H1 (cell line): Measurements from ENCODE around the gene KPNA1. TPM values are rescaled to one million over a fixed set of nuclear protein-coding genes. Genes with fewer than 3 reads are reported as not detected.

Source experiments
- CTCF ChIA-PET: fragments of 300-600 bp; sonication (Branson Sonifier 250); formaldehyde crosslinking; loops from one replicate; lab custom pipeline; 2021; ENCODE audit not compliant: partially characterized antibody; lab: Charles Lee
- POLR2A ChIA-PET: fragments of 300-600 bp; sonication (Branson Sonifier 250); formaldehyde crosslinking; loops from one replicate; lab custom pipeline; 2021; ENCODE audit warnings: inconsistent platforms; ENCODE audit not compliant: partially characterized antibody; lab: Charles Lee
- DNase-seq, 2 experiments: peaks; one replicate each; pipeline versions ENCODE4 v3.0.0 to v3.0.0-alpha.2; 2010 to 2022; ENCODE audit warnings: low spot score in 2 of 2, low read depth in 1 of 2, mixed read lengths in 1 of 2
- FAIRE-seq: peaks from 2 replicates; lab custom pipeline; 2011; peaks lifted over from hg19 to GRCh38; lab: Jason Lieb, UNC
- H2AFZ ChIP-seq: 2 replicates; pipeline ENCODE4 v1.8.1; 2012; ENCODE audit warnings: low read length, inconsistent platforms
- H2AK5ac ChIP-seq: 2 replicates; pipeline ENCODE4 v1.6.1; 2013; ENCODE audit warnings: low read depth, low read length
- H2BK120ac ChIP-seq: replicated peaks from 2 replicates; pipeline ENCODE3; 2013; ENCODE audit warnings: low read depth, low read length, inconsistent platforms
- H2BK12ac ChIP-seq: 2 replicates; pipeline ENCODE4 v1.6.1; 2013; ENCODE audit warnings: low read depth, low read length
- H2BK15ac ChIP-seq: 2 replicates; pipeline ENCODE4 v1.6.1; 2013; ENCODE audit warnings: low read length
- H2BK20ac ChIP-seq: 2 replicates; pipeline ENCODE4 v1.6.1; 2013; ENCODE audit warnings: low read length
- H2BK5ac ChIP-seq: 2 replicates; pipeline ENCODE4 v1.6.1; 2013; ENCODE audit warnings: low read depth, low read length
- H3K14ac ChIP-seq: 2 replicates; pipeline ENCODE4 v1.6.1; 2013; ENCODE audit warnings: inconsistent platforms; ENCODE audit not compliant: insufficient read length
- H3K18ac ChIP-seq: 2 replicates; pipeline ENCODE4 v1.6.1; 2013; ENCODE audit warnings: low read length; ENCODE audit errors: extremely low read depth
- H3K23ac ChIP-seq: 2 replicates; pipeline ENCODE4 v1.6.1; 2013; ENCODE audit warnings: inconsistent platforms; ENCODE audit not compliant: insufficient read length
- H3K23me2 ChIP-seq: 2 replicates; pipeline ENCODE4 v1.6.1; 2013; ENCODE audit warnings: low read depth, low read length
- H3K27ac ChIP-seq: 2 replicates; pipeline ENCODE4 v1.6.1; 2011; ENCODE audit warnings: low read depth, low read length, inconsistent platforms
- H3K27me3 ChIP-seq, 4 experiments: replicated peaks in 1 of 4; 1 replicate in 1 of 4; 2 replicates in 3 of 4; pipeline versions ENCODE4 v1.6.1 to v1.8.1; 2011 to 2013; ENCODE audit warnings: low read length in 3 of 4, mild to moderate bottlenecking in 3 of 4, inconsistent platforms in 2 of 4, mixed read lengths in 2 of 4, moderate library complexity in 1 of 4; ENCODE audit not compliant: control insufficient read depth in 3 of 4, insufficient read depth in 3 of 4; ENCODE audit errors: extremely low read depth in 1 of 4
- H3K36me3 ChIP-seq, 4 experiments: 2 replicates each; pipeline versions ENCODE4 v1.6.1 to v1.8.1; 2011 to 2013; ENCODE audit warnings: mild to moderate bottlenecking in 4 of 4, low read length in 3 of 4, moderate library complexity in 2 of 4, control low read depth in 1 of 4, inconsistent platforms in 1 of 4; ENCODE audit not compliant: insufficient read depth in 4 of 4, control insufficient read depth in 2 of 4
- H3K4ac ChIP-seq: replicated peaks from 2 replicates; pipeline ENCODE3; 2013; ENCODE audit warnings: low read length, low read depth, mixed read lengths, inconsistent platforms; ENCODE audit not compliant: insufficient read length
- H3K4me1 ChIP-seq, 4 experiments: replicated peaks in 1 of 4; 1 replicate in 1 of 4; 2 replicates in 3 of 4; pipeline versions ENCODE4 v1.6.1 to v1.8.1; 2011 to 2013; ENCODE audit warnings: low read length in 3 of 4, inconsistent platforms in 2 of 4, mixed read lengths in 1 of 4; ENCODE audit not compliant: insufficient read depth in 4 of 4, control insufficient read depth in 3 of 4
- H3K4me2 ChIP-seq, 2 experiments: 2 replicates each; pipeline versions ENCODE4 v1.6.1 to v1.8.1; 2011 to 2013; ENCODE audit warnings: low read depth in 2 of 2, low read length in 2 of 2, control low read depth in 1 of 2, inconsistent platforms in 1 of 2, mild to moderate bottlenecking in 1 of 2; ENCODE audit not compliant: insufficient read depth in 1 of 2
- H3K4me3 ChIP-seq, 4 experiments: fragments of 200-600, 300-600 bp in 1 of 4; sonication (generic), shearing (Covaris generic), sonication (Bioruptor Twin) in 1 of 4; 2 replicates each; pipeline versions ENCODE4 v1.5.1 to v1.8.1; 2011 to 2016; ENCODE audit warnings: low read length in 4 of 4, low read depth in 3 of 4, control low read depth in 2 of 4, inconsistent platforms in 2 of 4, mild to moderate bottlenecking in 2 of 4, mixed read lengths in 1 of 4, moderate library complexity in 1 of 4; ENCODE audit not compliant: insufficient read depth in 2 of 4; ENCODE audit errors: extremely low read depth in 1 of 4
- H3K56ac ChIP-seq: replicated peaks from 2 replicates; pipeline ENCODE3; 2013; ENCODE audit warnings: low read depth, mild to moderate bottlenecking, mixed read lengths, low read length, inconsistent platforms; ENCODE audit not compliant: insufficient read length
- H3K79me1 ChIP-seq: 2 replicates; pipeline ENCODE4 v1.6.1; 2013; ENCODE audit warnings: low read depth, low read length, control low read depth
- H3K79me2 ChIP-seq, 2 experiments: 2 replicates each; pipeline versions ENCODE4 v1.6.1 to v1.8.1; 2012 to 2013; ENCODE audit warnings: low read length in 2 of 2, mild to moderate bottlenecking in 2 of 2, inconsistent platforms in 1 of 2; ENCODE audit not compliant: insufficient read depth in 2 of 2, control insufficient read depth in 1 of 2
- H3K9ac ChIP-seq, 4 experiments: replicated peaks in 1 of 4; 1 replicate in 1 of 4; 2 replicates in 3 of 4; pipeline versions ENCODE4 v1.6.1 to v1.8.1; 2011 to 2013; ENCODE audit warnings: low read depth in 3 of 4, low read length in 3 of 4, control low read depth in 2 of 4, mild to moderate bottlenecking in 2 of 4, moderate library complexity in 2 of 4, inconsistent platforms in 1 of 4; ENCODE audit errors: extremely low read depth in 1 of 4
- H3K9me3 ChIP-seq, 2 experiments: 2 replicates each; pipeline versions ENCODE4 v1.6.1 to v1.8.1; 2012 to 2013; ENCODE audit warnings: mild to moderate bottlenecking in 2 of 2, moderate library complexity in 2 of 2, control low read depth in 1 of 2, inconsistent platforms in 1 of 2, low read depth in 1 of 2, low read length in 1 of 2, mixed read lengths in 1 of 2; ENCODE audit not compliant: insufficient read depth in 2 of 2
- H4K20me1 ChIP-seq, 2 experiments: replicated peaks in 1 of 2; 2 replicates each; pipeline versions ENCODE3 to v1.8.1; 2011 to 2013; ENCODE audit warnings: inconsistent platforms in 2 of 2, low read length in 2 of 2, mild to moderate bottlenecking in 1 of 2; ENCODE audit not compliant: insufficient read depth in 2 of 2, control insufficient read depth in 1 of 2
- H4K5ac ChIP-seq: 2 replicates; pipeline ENCODE4 v1.6.1; 2013; ENCODE audit warnings: low read length, low read depth, mixed read lengths, inconsistent platforms; ENCODE audit not compliant: insufficient read length
- H4K8ac ChIP-seq: 2 replicates; pipeline ENCODE4 v1.8.0; 2013; ENCODE audit warnings: mild to moderate bottlenecking, moderate library complexity, low read length, inconsistent platforms; ENCODE audit not compliant: insufficient read depth; ENCODE audit errors: extremely low read depth
- H4K91ac ChIP-seq: replicated peaks from 2 replicates; pipeline ENCODE3; 2013; ENCODE audit warnings: low read length, mixed read lengths, inconsistent platforms; ENCODE audit not compliant: insufficient read length
- CHD2 ChIP-seq: IDR thresholded peaks from 2 replicates; pipeline ENCODE4 v1.6.1; 2012; ENCODE audit warnings: low read length, improper control_type of control experiment
- CTBP2 ChIP-seq: IDR thresholded peaks from 2 replicates; pipeline ENCODE4 v1.7.0; 2011; ENCODE audit warnings: borderline replicate concordance, mild to moderate bottlenecking, moderate library complexity, mixed read lengths, low read length; ENCODE audit not compliant: insufficient read depth, insufficient read length
- EP300 ChIP-seq, 2 experiments: IDR thresholded peaks; 1 replicate in 1 of 2; 2 replicates in 1 of 2; pipeline ENCODE4 v1.6.1; 2011 to 2012; ENCODE audit warnings: low read depth in 2 of 2, low read length in 2 of 2, mild to moderate bottlenecking in 2 of 2, borderline replicate concordance in 1 of 2, inconsistent platforms in 1 of 2, moderate library complexity in 1 of 2
- JUN ChIP-seq: IDR thresholded peaks from 2 replicates; pipeline ENCODE4 v1.6.1; 2011; ENCODE audit warnings: low read depth, mild to moderate bottlenecking, improper control_type of control experiment, low read length
- KDM5A ChIP-seq: fragments of 200-600 bp; IDR thresholded peaks from 2 replicates; pipeline ENCODE4 v1.7.1; 2012; ENCODE audit warnings: mild to moderate bottlenecking, low read length, inconsistent platforms, mixed read lengths
- MAFK ChIP-seq: IDR thresholded peaks from 2 replicates; pipeline ENCODE4 v1.6.1; 2012; ENCODE audit warnings: low read depth, mild to moderate bottlenecking, improper control_type of control experiment, low read length
- SIX5 ChIP-seq: IDR thresholded peaks from 2 replicates; pipeline ENCODE4 v1.6.1; 2011; ENCODE audit warnings: mild to moderate bottlenecking, low read depth, low read length
- SP1 ChIP-seq: IDR thresholded peaks from 2 replicates; pipeline ENCODE4 v1.6.1; 2011; ENCODE audit warnings: low read depth, low read length
- SP4 ChIP-seq: IDR thresholded peaks from 2 replicates; pipeline ENCODE4 v1.6.1; 2012; ENCODE audit warnings: low read length, inconsistent platforms
- TAF1 ChIP-seq: IDR thresholded peaks from 2 replicates; pipeline ENCODE4 v1.6.1; 2011; ENCODE audit warnings: mild to moderate bottlenecking, low read depth, low read length
- TBP ChIP-seq: IDR thresholded peaks from 2 replicates; pipeline ENCODE4 v1.6.1; 2011; ENCODE audit warnings: low read depth, low read length, improper control_type of control experiment
- TCF12 ChIP-seq: IDR thresholded peaks from 2 replicates; pipeline ENCODE4 v1.6.1; 2011; ENCODE audit warnings: low read depth, mild to moderate bottlenecking, low read length
- TEAD4 ChIP-seq: IDR thresholded peaks from 2 replicates; pipeline ENCODE4 v1.6.1; 2012; ENCODE audit warnings: low read depth, low read length, inconsistent platforms, mixed read lengths
- WGBS, 2 experiments: shearing (Covaris generic) in 1 of 2; methylation state at CpG; one replicate each; pipeline versions ENCODE4 v1.1.6 to v1.1.7; 2013 to 2015; ENCODE audit warnings: low lambda C conversion rate in 2 of 2, mixed read lengths in 2 of 2, inconsistent platforms in 1 of 2, low coverage in 1 of 2, missing lambda C conversion rate in 1 of 2; ENCODE audit not compliant: insufficient replicate concordance in 2 of 2, insufficient coverage in 1 of 2, insufficient read length in 1 of 2; ENCODE audit errors: extremely low coverage in 1 of 2, missing lambda C conversion rate in 1 of 2; 5-methylcytosine and 5-hydroxymethylcytosine counted together
- polyA plus RNA-seq, 7 experiments: library from polyadenylated mRNA; depleted of rRNA in 3 of 7; stranded (reverse) in 5 of 7; unstranded in 2 of 7; fragments of >200 nt in 5 of 7; fragments of 200-250 nt in 2 of 7; gene quantifications; 1 replicate in 5 of 7; 2 replicates in 1 of 7; 4 replicates in 1 of 7; pipeline versions ENCODE4 v1.2.1 to v1.2.3, GENCODE V29; 2011 to 2013; ENCODE audit warnings: missing spikeins in 2 of 7, mixed read lengths in 2 of 7
- total RNA-seq: library from RNA; stranded (reverse); fragmentation: NEBNext Ultra II Directional; extraction: Animal tissue kit (Norgen Biotek cat#: 25700); gene quantifications from 2 replicates; pipeline ENCODE4 v1.2.1, GENCODE V29; 2021
- TF ChIP-seq, protein P1 (sequence below): IDR thresholded peaks from 2 replicates; pipeline ENCODE4 v1.6.1; 2012; ENCODE audit warnings: inconsistent platforms
- TF ChIP-seq, protein P2 (sequence below): IDR thresholded peaks from 2 replicates; pipeline ENCODE4 v1.6.1; 2012; ENCODE audit warnings: inconsistent platforms

Gene KPNA1
- total and polyA plus RNA-seq, 2 of the 8 experiments (the other 6 are each of a cell fraction or from before 2014, with no cell fraction given) = 14.8 to 63.0 TPM

GRCh38 chr3:122410639-122411038 lies 104.1 kb downstream of the KPNA1 start:
- FAIRE-seq (no peak), DNase-seq (no peak)
- no peak overlapping the region for H3K23ac ChIP-seq
- WGBS, 2 experiments = 93% methylated on average over 6 of the region's 6 CpGs; no CpG with 5 or more reads in 1 of the 2 experiments
- no peak overlapping the region for H2BK12ac ChIP-seq
- H3K36me3 ChIP-seq = peaks cover 2 to 25% (median 19%) of the 10 kb centered on the region in 4 experiments; a peak in 7 of 8 replicates
- H3K4me3 ChIP-seq = no peak overlapping the region
- no peak overlapping the region for H2BK15ac ChIP-seq
- POLR2A ChIA-PET = no interaction called here
- no peak overlapping the region for H4K91ac ChIP-seq
- no peak overlapping the region for H2BK120ac ChIP-seq
- no peaks in the 10 kb centered on the region for H3K79me1 ChIP-seq
- no peaks in the 10 kb centered on the region for H3K9me3 ChIP-seq
- H3K4me1 ChIP-seq = 0 out of 7 replicates have a peak, but pooled peaks cover 0 to 4% (median 0%) of the 10 kb centered on the region in 4 experiments
- H3K23me2 ChIP-seq = peaks cover 3% of the 10 kb centered on the region
- H3K27ac ChIP-seq = no peak overlapping the region
- H2BK20ac ChIP-seq = no peak overlapping the region
- CTCF ChIA-PET = no interaction called here
- no peak overlapping the region for H3K4ac ChIP-seq
- H3K18ac ChIP-seq = no peak overlapping the region
- no peak overlapping the region for H3K56ac ChIP-seq
- no peak overlapping the region for H4K8ac ChIP-seq
- H2AFZ ChIP-seq = no peak overlapping the region
- no peaks in the 10 kb centered on the region for H4K20me1 ChIP-seq
- no peak overlapping the region for H4K5ac ChIP-seq
- H2AK5ac ChIP-seq = no peak overlapping the region
- H3K4me2 ChIP-seq = no peak overlapping the region
- H3K14ac ChIP-seq = no peak overlapping the region
- no peak overlapping the region for H3K9ac ChIP-seq
- H2BK5ac ChIP-seq = no peak overlapping the region
- H3K27me3 ChIP-seq = no peaks in the 10 kb centered on the region
- peaks cover 0 to 16% of the 10 kb centered on the region in 2 experiments; a peak in 1 of 4 replicates for H3K79me2 ChIP-seq
- TF ChIP-seq SP4 = no peak
- no peak for TF ChIP-seq MAFK
- TF ChIP-seq TBP = no peak
- TF ChIP-seq, protein P1, sequence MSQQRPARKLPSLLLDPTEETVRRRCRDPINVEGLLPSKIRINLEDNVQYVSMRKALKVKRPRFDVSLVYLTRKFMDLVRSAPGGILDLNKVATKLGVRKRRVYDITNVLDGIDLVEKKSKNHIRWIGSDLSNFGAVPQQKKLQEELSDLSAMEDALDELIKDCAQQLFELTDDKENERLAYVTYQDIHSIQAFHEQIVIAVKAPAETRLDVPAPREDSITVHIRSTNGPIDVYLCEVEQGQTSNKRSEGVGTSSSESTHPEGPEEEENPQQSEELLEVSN = no peak
- no peak for TF ChIP-seq CHD2
- no peak for TF ChIP-seq TAF1
- TF ChIP-seq KDM5A = no peak
- TF ChIP-seq, protein P2, sequence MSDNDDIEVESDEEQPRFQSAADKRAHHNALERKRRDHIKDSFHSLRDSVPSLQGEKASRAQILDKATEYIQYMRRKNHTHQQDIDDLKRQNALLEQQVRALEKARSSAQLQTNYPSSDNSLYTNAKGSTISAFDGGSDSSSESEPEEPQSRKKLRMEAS = no peak
- no peak for TF ChIP-seq SIX5
- no peak for TF ChIP-seq TCF12
- no peak for TF ChIP-seq EP300 (IDR thresholded peaks at IDR 0.05; ENCODE audit: borderline replicate concordance in 1 of 2, low read depth in 2 of 2, low read length in 2 of 2)
- no peak for TF ChIP-seq TEAD4
- no peak for TF ChIP-seq CTBP2
- no peak for TF ChIP-seq JUN
- no peak for TF ChIP-seq SP1
